ENCODE results near the gene DAB2. TPM values are rescaled to one million over a fixed set of nuclear protein-coding genes. Genes with fewer than 3 reads are reported as not detected.

DAB2 gene
- total RNA-seq, 4 donors from 2014 or later: 22.9 to 57.4 (median 54.6) TPM

GRCh38 chr5:39363217-39363616, 61.6 kb downstream of the DAB2 start:
- intact Hi-C loops (cut with DNase I): no loop called here
- H3K9me3 ChIP-seq: no peaks in the 10 kb centered on the region
- 84 to 90% methylated on average over 4 of the region's 4 CpGs for WGBS, 2 donors

GRCh38 chr5:39362646-39363045, 62.1 kb downstream of the DAB2 start:
- 63 to 87% methylated on average over 8 of the region's 8 CpGs for WGBS, 2 donors
- TF ChIP-seq POLR2A (IDR thresholded peaks at IDR 0.05): no peak
- TF ChIP-seq CTCF (IDR thresholded peaks at IDR 0.05): no peak
- Histone ChIP-seq H3K36me3 (no peaks in the 10 kb centered on the region), H3K27ac (no peak overlapping the region), H3K4me1 (no peaks in the 10 kb centered on the region), H3K27me3 (no peaks in the 10 kb centered on the region), H3K9me3 (no peaks in the 10 kb centered on the region), H3K4me3 (replicated peaks in 1 of 3) (no peak overlapping the region)
- intact Hi-C loops (cut with DNase I): no loop called here
- DNase-seq: no peak

More at GRCh38 chr5:39363217-39363616, 61.6 kb downstream of the DAB2 start:
- Histone ChIP-seq H3K4me1 (no peaks in the 10 kb centered on the region), H3K27me3 (no peaks in the 10 kb centered on the region), H3K36me3 (no peaks in the 10 kb centered on the region), H3K4me3 (replicated peaks in 1 of 3) (no peak overlapping the region), H3K27ac (no peak overlapping the region)
- TF ChIP-seq CTCF (IDR thresholded peaks at IDR 0.05) (no peak), POLR2A (IDR thresholded peaks at IDR 0.05) (no peak)
- DNase-seq: no peak

- H3K4me3 ChIP-seq (replicated peaks in 1 of 3): no peak overlapping the region
- no peak for TF ChIP-seq CTCF (IDR thresholded peaks at IDR 0.05)
- no peak for TF ChIP-seq POLR2A (IDR thresholded peaks at IDR 0.05)
- H3K4me1 ChIP-seq: no peaks in the 10 kb centered on the region
- intact Hi-C loops (cut with DNase I): no loop called here
- H3K9me3 ChIP-seq: no peaks in the 10 kb centered on the region
- no peaks in the 10 kb centered on the region for H3K27me3 ChIP-seq
- WGBS, 2 donors: 91 to 94% methylated on average over 4 of the region's 4 CpGs
- no peaks in the 10 kb centered on the region for H3K36me3 ChIP-seq
- no peak overlapping the region for H3K27ac ChIP-seq
- DNase-seq: no peak
Measured at GRCh38 chr5:39361306-39361705, 63.5 kb downstream of the DAB2 start.

- TF ChIP-seq CTCF (IDR thresholded peaks at IDR 0.05): no peak
- TF ChIP-seq POLR2A (IDR thresholded peaks at IDR 0.05): no peak
- Histone ChIP-seq H3K9me3 (no peaks in the 10 kb centered on the region), H3K4me1 (no peaks in the 10 kb centered on the region), H3K36me3 (no peaks in the 10 kb centered on the region), H3K27ac (no peak overlapping the region), H3K4me3 (replicated peaks in 1 of 3) (no peak overlapping the region), H3K27me3 (no peaks in the 10 kb centered on the region)
- intact Hi-C loops (cut with DNase I): no loop called here
- WGBS, 2 donors: 80 to 87% methylated on average over 5 of the region's 5 CpGs
- DNase-seq: no peak
Measured at GRCh38 chr5:39360471-39361111, 64.2 kb downstream of the DAB2 start.

GRCh38 chr5:39356263-39356662, 68.5 kb downstream of the DAB2 start:
- WGBS, 2 donors: 96 to 97% methylated on average over 3 of the region's 3 CpGs
- H3K4me1 ChIP-seq: no peaks in the 10 kb centered on the region
- DNase-seq: no peak
- intact Hi-C loops (cut with DNase I): no loop called here
- no peak overlapping the region for H3K27ac ChIP-seq
- no peak overlapping the region for H3K4me3 ChIP-seq (replicated peaks in 1 of 3)
- TF ChIP-seq CTCF (IDR thresholded peaks at IDR 0.05) (no peak), POLR2A (IDR thresholded peaks at IDR 0.05) (no peak)
- no peaks in the 10 kb centered on the region for H3K36me3 ChIP-seq
- H3K27me3 ChIP-seq: no peaks in the 10 kb centered on the region
- no peaks in the 10 kb centered on the region for H3K9me3 ChIP-seq

Data from thyroid gland (tissue), 4 donors.